HepG2 (cell line): ENCODE data around the gene YY2. TPM values are rescaled to one million over a fixed set of nuclear protein-coding genes. Genes with fewer than 3 reads are reported as not detected.

ENCODE experiments used
- AHR ChIP-seq: IDR thresholded peaks from 2 replicates; pipeline ENCODE4 v1.6.1; 2018; ENCODE audit warnings: missing genetic modification reagents, missing compliant biosample characterization
- ELF4 ChIP-seq: sonication (generic); formaldehyde crosslinking; IDR thresholded peaks from 2 replicates; pipeline ENCODE4 v1.5.0; 2020; ENCODE audit warnings: missing genetic modification reagents, mild to moderate bottlenecking, moderate library complexity, borderline replicate concordance
- FOXP1 ChIP-seq, 2 experiments: fragments of 450-650 bp in 1 of 2; IDR thresholded peaks; 2 replicates each; pipeline ENCODE4 v1.6.1; 2017 to 2018; ENCODE audit warnings: antibody characterized with exemption in 1 of 2
- GTF3A ChIP-seq: sonication (generic); formaldehyde crosslinking; conservative IDR thresholded peaks from 2 replicates; pipeline ENCODE4 v1.4.0; 2020; ENCODE audit warnings: mild to moderate bottlenecking, missing genetic modification reagents
- HHEX ChIP-seq: IDR thresholded peaks from 2 replicates; pipeline ENCODE4 v1.6.1; 2016; ENCODE audit warnings: control low read depth
- JDP2 ChIP-seq: sonication (generic); formaldehyde crosslinking; IDR thresholded peaks from 2 replicates; pipeline ENCODE4 v1.8.1; 2022; ENCODE audit warnings: missing genetic modification reagents, borderline replicate concordance
- KLF15 ChIP-seq: sonication (generic); formaldehyde crosslinking; IDR thresholded peaks from 2 replicates; pipeline ENCODE4 v1.8.1; 2023; ENCODE audit warnings: borderline replicate concordance, mild to moderate bottlenecking, inconsistent platforms, missing genetic modification reagents, mixed read lengths
- MED8 ChIP-seq: sonication (generic); formaldehyde crosslinking; IDR thresholded peaks from 2 replicates; pipeline ENCODE4 v1.8.1; 2023; ENCODE audit warnings: mild to moderate bottlenecking, missing genetic modification reagents; ENCODE audit not compliant: insufficient replicate concordance
- POLR2AphosphoS5 ChIP-seq: IDR thresholded peaks from 2 replicates; pipeline ENCODE4 v1.6.1; 2012; ENCODE audit warnings: low read depth, low read length
- RNF2 ChIP-seq: fragments of 450-650 bp; conservative IDR thresholded peaks from 2 replicates; pipeline ENCODE4 v1.6.1; 2016; ENCODE audit warnings: low read depth
- TCF7L2 ChIP-seq: IDR thresholded peaks from 2 replicates; pipeline ENCODE4 v1.6.1; 2011; ENCODE audit warnings: mild to moderate bottlenecking, low read depth, low read length, moderate library complexity
- TEAD3 ChIP-seq: optimal IDR thresholded peaks from 2 replicates; pipeline ENCODE3; 2016; ENCODE audit warnings: borderline replicate concordance
- ZNF136 ChIP-seq: sonication (generic); formaldehyde crosslinking; IDR thresholded peaks from 2 replicates; pipeline ENCODE4 v1.8.1; 2022; ENCODE audit warnings: low read depth, mild to moderate bottlenecking, moderate library complexity, missing genetic modification reagents
- ZNF230 ChIP-seq: sonication (generic); formaldehyde crosslinking; IDR thresholded peaks from 2 replicates; pipeline ENCODE4 v1.4.0; 2020; ENCODE audit warnings: mild to moderate bottlenecking, missing genetic modification reagents
- ZNF256 ChIP-seq: sonication (generic); formaldehyde crosslinking; conservative IDR thresholded peaks from 2 replicates; pipeline ENCODE4 v1.4.0; 2020; ENCODE audit warnings: missing genetic modification reagents
- ZNF260 ChIP-seq: sonication (generic); formaldehyde crosslinking; IDR thresholded peaks from 2 replicates; pipeline ENCODE4 v1.4.0; 2020; ENCODE audit warnings: missing genetic modification reagents, low read depth, mild to moderate bottlenecking, borderline replicate concordance
- ZNF563 ChIP-seq: sonication (generic); formaldehyde crosslinking; IDR thresholded peaks from 2 replicates; pipeline ENCODE4 v1.8.0; 2022; ENCODE audit warnings: mild to moderate bottlenecking, moderate library complexity, missing genetic modification reagents
- ZNF703 ChIP-seq: sonication (generic); formaldehyde crosslinking; IDR thresholded peaks from 2 replicates; pipeline ENCODE4 v1.5.1; 2020; ENCODE audit warnings: missing genetic modification reagents, mild to moderate bottlenecking, moderate library complexity, borderline replicate concordance
- ZNF772 ChIP-seq: sonication (generic); formaldehyde crosslinking; IDR thresholded peaks from 2 replicates; pipeline ENCODE4 v1.5.0; 2020; ENCODE audit warnings: mild to moderate bottlenecking, missing genetic modification reagents
- ZNF790 ChIP-seq: sonication (generic); formaldehyde crosslinking; IDR thresholded peaks from 2 replicates; pipeline ENCODE4 v1.8.0; 2022; ENCODE audit warnings: missing genetic modification reagents, mild to moderate bottlenecking, borderline replicate concordance
- ZNF878 ChIP-seq: sonication (generic); formaldehyde crosslinking; IDR thresholded peaks from 2 replicates; pipeline ENCODE4 v1.8.1; 2023; ENCODE audit warnings: mild to moderate bottlenecking, missing genetic modification reagents, moderate library complexity
- ZZZ3 ChIP-seq: sonication (generic); formaldehyde crosslinking; IDR thresholded peaks from 2 replicates; pipeline ENCODE4 v1.4.0; 2020; ENCODE audit warnings: missing genetic modification reagents, mild to moderate bottlenecking, borderline replicate concordance
- polyA plus RNA-seq, 8 experiments: library from polyadenylated mRNA; depleted of rRNA in 3 of 8; stranded (reverse) in 7 of 8; unstranded in 1 of 8; fragments of >200 nt; fragmentation: Illumina TruSeq in 4 of 8; extraction: Trizol in 4 of 8; gene quantifications; 2 replicates each; pipeline versions ENCODE4 v1.2.1 to v1.2.3, GENCODE V29; 2011 to 2016; ENCODE audit warnings: low read depth in 4 of 8, missing spikeins in 1 of 8, mixed read lengths in 1 of 8; ENCODE audit not compliant: insufficient read depth in 1 of 8
- total RNA-seq, 5 experiments: library from RNA; depleted of rRNA; stranded (reverse); fragments of >200 nt; fragmentation: Illumina TruSeq; extraction: Trizol; gene quantifications; 2 replicates each; pipeline ENCODE4 v1.2.3, GENCODE V29; 2016; ENCODE audit warnings: low read depth in 1 of 5
- TF ChIP-seq, protein P1 (sequence below): sonication (generic); formaldehyde crosslinking; IDR thresholded peaks from 2 replicates; pipeline ENCODE4 v1.4.0; 2020; ENCODE audit warnings: mild to moderate bottlenecking, low read depth, missing genetic modification reagents
- TF ChIP-seq, protein P2 (sequence below): IDR thresholded peaks from 2 replicates; pipeline ENCODE4 v1.6.1; 2016; ENCODE audit warnings: control low read depth
- TF ChIP-seq, protein P3 (sequence below): sonication (generic); formaldehyde crosslinking; conservative IDR thresholded peaks from 2 replicates; pipeline ENCODE4 v1.4.0; 2020; ENCODE audit warnings: missing genetic modification reagents
- TF ChIP-seq, protein P4 (sequence below): sonication (generic); formaldehyde crosslinking; IDR thresholded peaks from 2 replicates; pipeline ENCODE4 v1.5.0; 2020; ENCODE audit warnings: missing genetic modification reagents

YY2 gene
- total and polyA plus RNA-seq, 2 of the 13 experiments (the other 11 are each of a cell fraction or from before 2014, with no cell fraction given), result 0.34 to 0.44 TPM

DNA sequence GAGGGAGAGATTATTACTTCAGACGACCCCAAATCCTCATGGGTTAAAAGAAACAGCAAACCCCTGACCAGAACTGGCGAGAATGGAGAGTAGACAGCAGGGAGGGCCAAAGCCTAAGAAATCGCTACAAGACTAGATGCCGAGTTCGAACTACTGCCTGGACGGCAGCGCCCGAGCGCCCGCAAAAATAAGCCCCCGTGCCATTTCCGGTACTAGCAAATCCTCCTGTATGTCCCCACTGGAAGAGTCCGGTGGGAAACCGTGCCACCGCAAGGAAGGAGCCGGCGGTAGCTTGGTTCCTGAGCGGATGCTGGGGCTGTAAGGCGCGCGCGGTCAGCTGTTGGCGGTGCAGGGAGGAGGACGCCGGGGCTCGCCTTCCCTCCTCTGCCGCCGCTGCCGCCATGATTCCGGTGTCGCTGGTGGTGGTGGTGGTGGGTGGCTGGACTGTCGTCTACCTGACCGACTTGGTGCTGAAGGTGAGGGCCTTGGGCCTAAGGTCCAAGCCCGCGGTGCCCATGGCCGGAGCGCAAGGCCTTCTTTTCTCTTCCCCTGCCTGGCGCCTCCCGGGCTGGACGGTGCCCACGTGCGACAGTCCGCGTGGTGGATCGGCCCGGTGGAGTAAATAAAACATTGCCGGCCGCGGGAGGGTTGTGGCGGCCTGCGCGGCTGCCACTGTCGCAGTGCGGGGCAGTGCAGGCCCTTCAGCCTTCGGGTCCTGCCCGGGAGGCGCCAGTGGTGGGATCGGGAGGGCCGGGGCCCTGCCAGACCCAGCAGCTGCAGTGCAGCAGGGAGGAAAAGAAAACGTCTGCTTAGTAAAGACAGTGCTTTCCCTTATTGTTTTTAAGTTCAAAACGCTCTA lies 16.2 kb upstream of the YY2 start, which contains the start of gene MBTPS2 (continued):
- TF ChIP-seq TCF7L2 (no peak), POLR2AphosphoS5 (peak; percentile 56), RNF2 (0 out of 2 replicates have a peak, but pooled peaks have one; percentile 15), FOXP1 (IDR thresholded peaks at IDR 0.05) (no peak), FOXP1 (CRISPR knock-in tag; IDR thresholded peaks at IDR 0.05) (no peak), ZNF563 (peak; percentile 59), AHR (peak; percentile 47; the same call in 1 of the 2 replicates), ZNF703 (CRISPR knock-in tag) (peak; percentile 55; the same call in 1 of the 2 replicates), ZNF230 (0 out of 2 replicates have a peak, but pooled peaks have one; percentile 31), HHEX (CRISPR knock-in tag) (no peak), ZNF256 (CRISPR knock-in tag) (no peak), KLF15 (no peak), ELF4 (CRISPR knock-in tag) (no peak), MED8 (CRISPR knock-in tag) (peak; percentile 93), ZNF260 (CRISPR knock-in tag) (no peak), TEAD3 (CRISPR knock-in tag) (peak; percentile 15), ZNF878 (CRISPR knock-in tag) (peak; percentile 59; the same call in 1 of the 2 replicates), GTF3A (CRISPR knock-in tag) (no peak), ZNF772 (CRISPR knock-in tag) (peak; percentile 77), ZNF136 (no peak), ZZZ3 (peak; percentile 58; the same call in 1 of the 2 replicates), ZNF790 (CRISPR knock-in tag) (peak; percentile 69; the same call in 1 of the 2 replicates), JDP2 (CRISPR knock-in tag) (no peak)
- TF ChIP-seq, protein P1, sequence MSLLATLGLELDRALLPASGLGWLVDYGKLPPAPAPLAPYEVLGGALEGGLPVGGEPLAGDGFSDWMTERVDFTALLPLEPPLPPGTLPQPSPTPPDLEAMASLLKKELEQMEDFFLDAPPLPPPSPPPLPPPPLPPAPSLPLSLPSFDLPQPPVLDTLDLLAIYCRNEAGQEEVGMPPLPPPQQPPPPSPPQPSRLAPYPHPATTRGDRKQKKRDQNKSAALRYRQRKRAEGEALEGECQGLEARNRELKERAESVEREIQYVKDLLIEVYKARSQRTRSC (CRISPR knock-in tag), result peak; percentile 42; the same call in 1 of the 2 replicates
- TF ChIP-seq, protein P2, sequence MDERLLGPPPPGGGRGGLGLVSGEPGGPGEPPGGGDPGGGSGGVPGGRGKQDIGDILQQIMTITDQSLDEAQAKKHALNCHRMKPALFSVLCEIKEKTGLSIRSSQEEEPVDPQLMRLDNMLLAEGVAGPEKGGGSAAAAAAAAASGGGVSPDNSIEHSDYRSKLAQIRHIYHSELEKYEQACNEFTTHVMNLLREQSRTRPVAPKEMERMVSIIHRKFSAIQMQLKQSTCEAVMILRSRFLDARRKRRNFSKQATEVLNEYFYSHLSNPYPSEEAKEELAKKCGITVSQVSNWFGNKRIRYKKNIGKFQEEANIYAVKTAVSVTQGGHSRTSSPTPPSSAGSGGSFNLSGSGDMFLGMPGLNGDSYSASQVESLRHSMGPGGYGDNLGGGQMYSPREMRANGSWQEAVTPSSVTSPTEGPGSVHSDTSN (CRISPR knock-in tag), result no peak
- TF ChIP-seq, protein P3, sequence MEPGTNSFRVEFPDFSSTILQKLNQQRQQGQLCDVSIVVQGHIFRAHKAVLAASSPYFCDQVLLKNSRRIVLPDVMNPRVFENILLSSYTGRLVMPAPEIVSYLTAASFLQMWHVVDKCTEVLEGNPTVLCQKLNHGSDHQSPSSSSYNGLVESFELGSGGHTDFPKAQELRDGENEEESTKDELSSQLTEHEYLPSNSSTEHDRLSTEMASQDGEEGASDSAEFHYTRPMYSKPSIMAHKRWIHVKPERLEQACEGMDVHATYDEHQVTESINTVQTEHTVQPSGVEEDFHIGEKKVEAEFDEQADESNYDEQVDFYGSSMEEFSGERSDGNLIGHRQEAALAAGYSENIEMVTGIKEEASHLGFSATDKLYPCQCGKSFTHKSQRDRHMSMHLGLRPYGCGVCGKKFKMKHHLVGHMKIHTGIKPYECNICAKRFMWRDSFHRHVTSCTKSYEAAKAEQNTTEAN (CRISPR knock-in tag), result no peak
- TF ChIP-seq, protein P4, sequence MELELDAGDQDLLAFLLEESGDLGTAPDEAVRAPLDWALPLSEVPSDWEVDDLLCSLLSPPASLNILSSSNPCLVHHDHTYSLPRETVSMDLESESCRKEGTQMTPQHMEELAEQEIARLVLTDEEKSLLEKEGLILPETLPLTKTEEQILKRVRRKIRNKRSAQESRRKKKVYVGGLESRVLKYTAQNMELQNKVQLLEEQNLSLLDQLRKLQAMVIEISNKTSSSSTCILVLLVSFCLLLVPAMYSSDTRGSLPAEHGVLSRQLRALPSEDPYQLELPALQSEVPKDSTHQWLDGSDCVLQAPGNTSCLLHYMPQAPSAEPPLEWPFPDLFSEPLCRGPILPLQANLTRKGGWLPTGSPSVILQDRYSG (CRISPR knock-in tag), result no peak
